HG02970 (cell line): ENCODE measurements around the gene BACE1.
"Not testable (repeated sequence)": the region's sequence is repeated elsewhere in the genome, so short reads cannot be mapped to it uniquely, and the experiment has no call there.

Experiments used
- ATAC-seq: cut with Tn5 transposase; IDR thresholded peaks from one replicate; pipeline ENCODE4 v1.9.1; 2021; ENCODE audit warnings: mild to moderate bottlenecking, moderate library complexity, moderate number of reproducible peaks; ENCODE audit not compliant: unreplicated experiment, low FRiP score

Gene BACE1

DNA sequence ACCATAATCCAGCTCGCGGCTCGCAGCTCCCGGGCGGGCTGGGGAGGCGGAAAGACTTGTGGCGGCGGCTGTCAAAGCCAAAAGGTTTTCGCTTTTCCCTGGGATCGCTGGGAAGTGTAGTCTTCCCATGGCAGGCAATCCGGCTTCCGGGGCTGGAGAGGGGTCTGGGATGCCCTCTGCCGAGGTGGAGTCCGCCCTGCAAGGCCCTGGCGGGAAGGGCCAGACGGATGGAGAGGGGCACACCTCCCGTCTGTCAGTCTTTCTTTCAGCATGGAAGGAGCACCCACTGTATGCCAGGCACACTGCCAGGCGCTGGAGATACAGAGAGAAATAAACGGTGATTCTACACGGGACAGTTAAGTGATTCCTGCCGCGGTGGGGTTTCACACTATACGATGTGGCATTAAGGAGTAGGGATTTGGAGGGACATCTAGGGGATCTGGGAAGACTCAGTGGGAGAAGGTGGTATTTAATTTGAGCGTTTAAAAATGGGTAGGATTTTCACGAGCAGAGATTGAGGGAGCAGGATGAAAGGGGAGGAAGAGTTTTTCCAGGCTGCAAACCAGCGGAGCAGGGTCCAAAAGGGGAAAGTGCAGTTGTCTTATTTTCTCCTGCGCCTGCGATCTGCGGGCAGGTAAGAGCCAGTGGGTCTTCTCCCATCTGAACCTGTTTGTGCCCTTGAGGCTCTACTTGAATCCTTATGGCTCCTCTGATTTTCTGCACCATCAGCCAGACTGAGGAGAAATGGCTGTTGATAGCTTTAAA, at the start of gene BACE1:
Gene BACE1, minus strand, starts transcription at position 60 of the 765 bp plus-strand sequence. CDS start 461 bp downstream, outside the sequence.
- ATAC-seq, result no peak

- ATAC-seq, result no peak
Observed at GRCh38 chr11:117361432-117361831, 45.4 kb upstream of the BACE1 start.

GRCh38 chr11:117356126-117356890, 40.3 kb upstream of the BACE1 start:
- no peak for ATAC-seq

DNA sequence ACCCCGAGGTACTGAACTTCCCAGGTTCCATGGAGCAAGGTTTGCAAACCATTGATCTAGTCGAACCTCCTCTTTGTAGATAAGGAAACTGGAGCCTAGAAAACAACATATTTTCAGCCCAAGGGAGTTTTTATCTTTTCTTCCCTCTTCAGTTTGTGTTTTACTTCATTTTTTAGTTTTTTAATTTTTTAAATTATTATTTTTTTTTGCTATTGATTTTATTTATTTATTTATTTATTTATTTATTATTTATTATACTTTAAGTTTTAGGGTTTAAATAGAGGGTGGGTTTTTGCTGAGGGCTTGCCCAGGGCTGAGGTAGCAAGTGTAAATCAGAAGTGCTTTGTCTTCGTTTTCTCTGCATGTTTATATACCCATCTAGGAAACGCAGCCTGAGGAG, 38.5 kb upstream of the BACE1 start:
- no peak for ATAC-seq

- ATAC-seq, result no peak
Observed at GRCh38 chr11:117345039-117345438, 29.0 kb upstream of the BACE1 start.

DNA sequence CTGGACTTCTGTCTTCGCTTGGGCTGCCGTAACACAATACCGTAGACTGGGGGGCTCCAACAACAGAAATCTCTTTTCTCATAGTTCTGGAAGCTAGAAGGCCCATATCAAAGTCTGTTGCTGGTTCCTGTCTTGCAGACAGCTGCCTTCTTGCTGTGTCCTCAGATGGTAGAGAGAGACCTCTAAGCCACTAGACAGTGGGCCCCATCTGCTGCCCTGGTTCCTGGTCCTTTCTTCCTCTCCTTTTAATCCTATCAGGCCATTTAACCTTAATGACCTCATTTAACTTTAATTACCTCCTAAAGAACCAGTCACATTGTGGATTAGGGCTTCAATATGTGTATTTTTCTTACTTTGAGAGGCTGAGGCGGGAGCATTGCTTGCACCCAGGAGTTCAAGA, 21.0 kb upstream of the BACE1 start:
- ATAC-seq, result no peak

DNA sequence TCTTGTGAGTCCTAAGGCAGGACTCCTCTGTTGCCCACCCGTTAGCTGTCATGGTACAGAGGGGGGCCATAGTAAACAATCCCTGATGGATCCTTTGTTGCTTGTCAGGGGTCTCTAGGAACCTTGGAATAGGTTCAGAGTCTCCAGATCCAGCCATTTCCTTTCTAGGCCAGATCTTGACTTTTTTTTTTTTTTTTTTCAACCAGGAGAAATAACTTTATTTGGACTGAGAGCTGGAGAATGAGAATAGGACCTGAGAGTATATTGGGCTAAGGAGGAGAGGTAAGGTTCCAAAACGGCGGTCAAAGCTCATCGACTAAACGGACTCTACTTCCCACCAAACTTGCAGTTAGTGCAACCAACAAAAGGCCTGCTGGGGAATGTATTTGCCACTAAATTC, 19.3 kb upstream of the BACE1 start:
- no peak for ATAC-seq

GRCh38 chr11:117334896-117335295, 18.8 kb upstream of the BACE1 start:
- no peak for ATAC-seq

DNA sequence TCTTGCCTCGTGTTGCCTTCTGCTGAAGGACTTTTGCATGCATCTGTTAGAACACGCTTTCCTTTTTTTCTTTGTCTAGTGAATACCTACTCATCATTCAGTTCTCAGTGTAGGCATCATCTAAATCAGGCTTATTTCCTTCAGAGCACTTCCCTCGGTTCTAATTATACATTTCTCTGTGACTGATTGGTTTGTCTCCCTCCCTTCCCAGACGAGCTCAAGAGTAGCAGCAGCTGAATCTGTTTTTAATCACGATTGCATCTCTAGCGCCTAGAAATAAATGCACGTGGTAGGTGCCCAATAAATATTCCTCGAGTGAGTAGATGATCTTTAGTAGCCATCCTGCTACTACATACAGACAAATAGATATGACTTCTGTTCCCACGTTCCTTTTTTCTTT, 17.9 kb upstream of the BACE1 start:
- no peak for ATAC-seq

- ATAC-seq, result no peak
Observed at GRCh38 chr11:117332843-117333242, 16.8 kb upstream of the BACE1 start.

DNA sequence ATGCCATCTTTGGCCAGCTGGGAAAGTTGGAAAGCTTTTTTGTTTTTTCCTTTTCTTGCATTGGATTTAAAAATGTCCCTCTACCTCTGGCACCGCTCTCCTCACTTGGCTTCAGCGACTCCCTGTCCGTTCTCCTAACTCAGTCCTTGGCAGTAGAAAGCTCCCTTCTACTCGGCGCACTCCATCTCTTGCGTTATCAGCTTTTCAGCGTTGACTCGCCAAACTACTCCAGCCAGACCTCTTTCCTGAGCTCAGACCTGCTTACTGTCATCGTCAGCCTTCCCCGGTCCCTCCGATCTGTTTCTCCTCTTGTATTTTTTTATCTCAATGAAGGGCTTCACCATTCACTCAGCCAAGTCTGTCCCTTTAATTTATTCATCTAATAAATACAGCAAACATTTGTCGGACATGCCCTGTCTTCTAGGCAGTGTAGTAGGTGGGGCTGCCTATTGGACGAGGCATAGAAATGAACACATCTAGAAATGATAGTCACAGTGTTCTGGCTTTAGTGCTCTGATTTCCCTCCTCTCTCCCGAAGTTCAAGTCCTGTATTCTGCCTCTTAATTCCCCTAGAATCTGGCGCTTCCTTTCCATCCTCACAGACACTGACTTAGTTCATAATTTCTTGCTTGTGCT, 12.4 kb upstream of the BACE1 start:
- ATAC-seq, result peak; percentile 4

DNA sequence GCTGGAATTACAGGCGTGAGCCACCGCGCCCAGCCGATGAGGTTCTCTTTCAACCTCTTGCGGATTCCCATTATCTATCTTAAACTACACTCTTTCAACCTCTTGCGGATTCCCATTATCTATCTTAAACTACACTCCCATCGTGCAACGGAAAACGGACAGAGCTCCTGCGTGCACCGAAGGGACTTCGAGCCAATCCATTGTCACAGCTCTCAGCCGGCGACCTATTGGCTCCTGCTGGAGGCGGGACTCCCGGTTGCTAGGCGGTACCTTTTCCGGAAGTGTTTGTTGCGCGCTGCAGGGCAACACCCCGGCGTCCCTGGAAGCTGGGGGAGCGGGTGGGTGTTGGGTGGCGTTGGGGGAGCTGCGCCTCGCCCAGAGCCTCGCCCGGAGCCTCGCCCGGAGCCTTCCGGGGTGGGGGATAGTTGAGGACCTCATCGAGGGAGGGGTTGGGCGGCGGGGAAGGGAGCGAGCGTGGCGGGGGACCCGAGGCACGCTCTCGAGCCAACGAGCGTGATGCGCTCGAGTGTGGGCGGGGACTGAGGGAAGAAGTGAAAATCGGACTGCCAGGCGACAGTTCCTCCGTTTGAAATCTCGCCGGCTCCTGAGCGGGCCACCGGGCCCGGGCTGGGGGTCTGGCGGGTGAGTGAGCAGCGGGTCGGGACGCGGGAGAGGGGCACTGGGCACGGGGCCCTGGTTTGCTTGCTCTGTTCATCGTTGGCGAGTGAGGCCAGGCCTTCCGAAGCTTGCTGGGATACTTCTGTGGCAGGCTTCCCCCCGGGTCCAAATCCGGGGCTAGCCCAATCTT, 11.7 kb upstream of the BACE1 start, which contains the start of gene CEP164:
Gene CEP164, plus strand, starts transcription at position 288 of the 808 bp plus-strand sequence. CDS start 10,733 bp downstream, outside the sequence.
- peak; percentile 95 for ATAC-seq

- not testable (repeated sequence) for ATAC-seq
Observed at GRCh38 chr11:117327255-117327566, 11.2 kb upstream of the BACE1 start.

DNA sequence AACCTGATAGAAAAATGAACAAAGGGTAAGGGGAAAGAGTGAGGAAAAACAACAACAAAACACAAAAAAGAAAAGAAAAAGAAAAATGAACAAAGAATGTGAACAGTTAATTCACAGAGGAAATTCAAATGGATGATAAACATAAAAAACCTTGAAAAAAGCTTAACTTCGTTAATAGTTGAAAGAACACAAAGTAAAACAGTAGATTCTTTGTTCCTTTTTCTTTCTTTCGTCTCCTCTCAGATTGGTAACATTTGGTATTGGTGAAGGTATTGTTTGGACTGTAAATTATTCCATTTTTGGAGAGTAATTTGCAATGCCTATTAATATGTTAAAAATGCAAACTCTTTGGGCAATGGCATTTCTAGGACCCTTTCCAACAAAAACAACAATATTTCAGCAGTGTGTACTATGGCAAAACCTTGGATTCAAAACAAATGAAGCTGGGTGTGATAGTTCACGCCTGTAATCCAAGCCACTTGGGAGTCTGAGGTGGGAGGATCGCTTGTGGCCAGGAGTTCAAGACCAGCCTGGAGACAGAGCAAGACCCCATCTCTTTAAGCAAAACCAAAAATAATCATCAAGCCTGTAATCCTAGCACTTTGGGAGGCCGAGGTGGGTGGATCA, 3.3 kb upstream of the BACE1 start:
- no peak for ATAC-seq

DNA sequence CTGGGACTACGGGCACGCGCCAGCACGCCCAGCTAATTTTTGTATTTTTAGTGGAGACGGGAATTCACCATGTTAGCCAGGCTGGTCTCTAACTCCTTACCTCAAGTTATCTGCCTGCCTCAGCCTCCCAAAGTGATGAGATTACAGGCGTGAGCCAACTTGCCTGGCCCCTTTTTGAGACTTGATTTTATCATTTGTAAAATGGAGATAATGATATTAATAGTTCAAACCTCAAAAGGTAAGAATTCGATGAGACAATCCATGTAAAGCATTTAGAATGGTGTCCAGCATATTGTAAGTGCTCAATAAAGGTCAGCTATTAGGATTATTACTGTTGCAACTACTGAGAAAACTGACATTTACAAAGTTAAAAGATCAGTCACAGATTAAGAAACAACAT, 2.7 kb upstream of the BACE1 start:
- no peak for ATAC-seq

GRCh38 chr11:117315285-117316196, 515 bp downstream of the BACE1 start:
- no peak for ATAC-seq

DNA sequence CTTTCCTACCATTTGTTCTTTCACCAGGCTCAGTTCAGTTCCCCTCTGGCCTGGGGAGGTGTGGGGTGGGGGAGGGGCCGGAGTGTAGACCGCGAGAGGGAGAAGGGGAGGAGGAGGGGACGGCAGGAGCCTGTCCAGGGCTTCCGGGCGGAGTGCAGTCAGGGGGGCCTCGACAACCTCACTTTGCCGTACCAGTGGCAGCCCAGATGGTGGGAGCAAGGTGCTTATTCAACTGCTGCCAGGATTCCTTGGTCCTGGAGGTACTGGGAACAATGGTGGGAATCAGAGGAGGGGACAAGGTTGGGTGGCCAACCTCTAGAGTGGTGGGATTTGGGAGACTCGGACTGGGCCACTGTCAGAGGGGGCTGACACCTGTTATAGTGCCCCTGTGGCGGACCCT, 1.2 kb downstream of the BACE1 start:
- ATAC-seq, result no peak

DNA sequence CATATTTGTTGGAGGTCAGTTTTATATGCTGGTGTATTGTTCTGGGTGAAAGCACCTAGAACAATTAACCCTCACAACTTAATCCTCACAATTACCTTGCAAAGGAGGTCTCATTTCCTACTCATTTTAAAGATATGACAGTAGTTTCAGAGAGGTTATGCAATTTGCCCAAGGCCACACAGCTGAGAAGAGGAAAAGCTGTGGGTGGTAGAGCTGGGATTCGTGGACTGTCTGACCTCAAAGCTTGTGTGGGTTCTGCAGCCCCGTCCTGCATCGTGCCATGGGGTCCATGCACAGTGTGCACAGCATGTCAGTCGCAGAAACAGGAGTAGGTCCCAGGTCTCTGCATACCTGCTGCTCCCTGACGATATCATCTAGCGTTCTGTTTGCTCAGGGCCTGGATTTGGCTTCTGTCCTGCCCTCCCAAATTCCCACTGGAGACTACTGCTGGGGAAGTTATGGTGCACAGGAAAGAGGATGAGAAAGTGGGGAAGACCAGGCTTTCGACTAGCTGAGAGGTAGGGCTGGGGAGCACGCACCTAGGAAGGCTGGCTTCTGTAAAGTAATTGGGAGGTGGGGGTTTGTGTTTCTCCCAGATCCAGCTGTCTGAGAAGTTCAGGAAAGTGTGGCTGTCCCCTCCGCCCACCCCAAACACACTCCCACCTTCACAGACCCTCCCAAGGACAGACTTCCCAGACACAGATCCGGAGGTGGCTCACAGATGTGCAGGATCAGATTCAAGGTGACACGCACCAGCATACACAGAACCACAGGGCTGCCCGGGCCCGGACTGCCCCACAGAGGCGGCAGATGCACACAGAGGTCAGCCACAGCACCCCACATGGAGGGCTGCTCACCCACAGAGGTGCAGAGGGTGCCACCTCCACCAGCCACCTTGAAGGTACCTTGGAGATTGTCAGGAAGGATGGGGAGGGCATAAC, 2.0 kb downstream of the BACE1 start:
- no peak for ATAC-seq
